Measurements from ENCODE around the gene COMT. TPM values are rescaled to one million over a fixed set of nuclear protein-coding genes. Genes with fewer than 3 reads are reported as not detected.

Gene COMT
- total and polyA plus RNA-seq, 8 donors, result 47.9 to 95.0 (median 62.3) TPM

- FAIRE-seq, result no peak
- no peak for ATAC-seq
- peaks cover 0 to 5% (median 4%) of the 10 kb centered on the region in 3 donors for H3K4me1 ChIP-seq
- peak overlapping the region in 1 of 4 donors; percentile 90 for H3K4me3 ChIP-seq
- 58 to 62% methylated on average over 10 of the region's 10 CpGs for WGBS, 2 donors
- no peak overlapping the region for H3K27ac ChIP-seq
- intact Hi-C loops (cut with DNase I), result no loop called here
- TF ChIP-seq CTCF (IDR thresholded peaks at IDR 0.05), result no peak
- no peaks in the 10 kb centered on the region for H3K27me3 ChIP-seq
- peak in 3 of 6 donors; percentile 14 to 57 (median 24) for DNase-seq
- no peaks in the 10 kb centered on the region for H3K9me3 ChIP-seq
- no peaks in the 10 kb centered on the region for H3K36me3 ChIP-seq
Measured at GRCh38 chr22:20015187-20015625, 73.6 kb downstream of the COMT start.

GRCh38 chr22:20015971-20016733, 74.6 kb downstream of the COMT start:
- no peak for TF ChIP-seq CTCF (IDR thresholded peaks at IDR 0.05)
- Histone ChIP-seq H3K27me3 (no peaks in the 10 kb centered on the region), H3K9me3 (no peaks in the 10 kb centered on the region), H3K36me3 (no peaks in the 10 kb centered on the region), H3K4me1 (peaks cover 0 to 7% (median 4%) of the 10 kb centered on the region in 3 donors), H3K27ac (peak overlapping the region in 2 of 4 donors; percentile 7 to 37), H3K4me3 (peak overlapping the region; percentile 81 to 91 (median 88))
- 0 to 1% methylated on average over 79 to 101 of the region's 101 CpGs for WGBS, 2 donors
- DNase-seq (peak in 5 of 6 donors; percentile 48 to 84 (median 72)), FAIRE-seq (no peak), ATAC-seq (peak; percentile 3 to 14 (median 6))
- intact Hi-C loops (cut with DNase I), result no loop called here

- Histone ChIP-seq H3K27ac (peak within 1 kb of the TSS in 2 of 4 donors; percentile 7 to 37), H3K27me3 (no peaks in the 10 kb centered on the region), H3K9me3 (no peaks in the 10 kb centered on the region), H3K4me3 (peak within 1 kb of the TSS; percentile 81 to 91 (median 88)), H3K4me1 (peaks cover 3 to 10% (median 8%) of the 10 kb centered on the region in 3 donors), H3K36me3 (no peaks in the 10 kb centered on the region)
- ATAC-seq (peak; percentile 70 to 84 (median 82)), DNase-seq (peak; percentile 91 to 98 (median 94)), FAIRE-seq (no peak)
- WGBS, 2 donors, result 1 to 2% methylated on average over 57 to 79 of the region's 79 CpGs
- TF ChIP-seq CTCF (IDR thresholded peaks at IDR 0.05), result peak in 2 of 4 donors; percentile 10 to 23
- intact Hi-C loops (cut with DNase I), result no loop called here
Measured at GRCh38 chr22:20016734-20017621, 75.4 kb downstream of the COMT start, which contains the start of gene ARVCF. Gene ARVCF, minus strand, starts transcription at chr22:20016823. Its CDS starts 26,029 bp downstream, at chr22:19990794.

- intact Hi-C loops (cut with DNase I), result no loop called here
- H3K27me3 ChIP-seq, result no peaks in the 10 kb centered on the region
- no peak overlapping the region for H3K27ac ChIP-seq
- peaks cover 9 to 16% (median 13%) of the 10 kb centered on the region in 3 donors for H3K4me1 ChIP-seq
- H3K9me3 ChIP-seq, result no peaks in the 10 kb centered on the region
- no peak for ATAC-seq
- no peak for TF ChIP-seq CTCF (IDR thresholded peaks at IDR 0.05)
- WGBS, 2 donors, result 46 to 51% methylated on average over 9 of the region's 9 CpGs
- no peak for FAIRE-seq
- DNase-seq, result peak in 3 of 6 donors; percentile 15 to 39 (median 35)
- H3K36me3 ChIP-seq, result no peaks in the 10 kb centered on the region
- H3K4me3 ChIP-seq, result peak overlapping the region in 3 of 4 donors; percentile 81 to 90 (median 86)
Measured at GRCh38 chr22:20017622-20017958, 76.0 kb downstream of the COMT start.
